Inflammatory macrophage (primary cell): ENCODE data around the gene GPR68.
"Not testable (repeated sequence)": the region's sequence is repeated elsewhere in the genome, so short reads cannot be mapped to it uniquely, and the experiment has no call there.

ENCODE experiments used
- DNase-seq, 2 donors: peaks; one replicate each; pipeline ENCODE4 v3.0.0-alpha.2; 2020 to 2022

Gene GPR68

GRCh38 chr14:91228112-91229004 lies 16.1 kb downstream of the GPR68 start:
- DNase-seq: peak; percentile 43 to 72

- no peak for DNase-seq
Measured at GRCh38 chr14:91227183-91227628, 17.3 kb downstream of the GPR68 start.

GRCh38 chr14:91226360-91226759 lies 18.1 kb downstream of the GPR68 start:
- not testable (repeated sequence) for DNase-seq

- DNase-seq: no peak
Measured at GRCh38 chr14:91225025-91225424, 19.5 kb downstream of the GPR68 start.

- DNase-seq: no peak
Measured at GRCh38 chr14:91223028-91223783, 21.3 kb downstream of the GPR68 start.

GRCh38 chr14:91221270-91221669 lies 23.2 kb downstream of the GPR68 start:
- DNase-seq: no peak

- DNase-seq: no peak
Measured at GRCh38 chr14:91220581-91221000, 23.9 kb downstream of the GPR68 start.

- DNase-seq: no peak
Measured at GRCh38 chr14:91219517-91220389, 24.8 kb downstream of the GPR68 start.

GRCh38 chr14:91218014-91218413 lies 26.5 kb downstream of the GPR68 start:
- DNase-seq: no peak

- DNase-seq: no peak
Measured at GRCh38 chr14:91216731-91217226, 27.7 kb downstream of the GPR68 start.

- no peak for DNase-seq
Measured at GRCh38 chr14:91215381-91215780, 29.1 kb downstream of the GPR68 start.

GRCh38 chr14:91214306-91214705 lies 30.2 kb downstream of the GPR68 start:
- DNase-seq: no peak

- DNase-seq: no peak
Measured at GRCh38 chr14:91211017-91211416, 33.5 kb downstream of the GPR68 start.

GRCh38 chr14:91207008-91207407 lies 37.5 kb downstream of the GPR68 start:
- DNase-seq: no peak

- peak; percentile 25 to 49 for DNase-seq
Measured at GRCh38 chr14:91205459-91205858, 39.0 kb downstream of the GPR68 start.

GRCh38 chr14:91204657-91205056 lies 39.8 kb downstream of the GPR68 start:
- DNase-seq: no peak

GRCh38 chr14:91202234-91202974 lies 42.1 kb downstream of the GPR68 start:
- DNase-seq: peak; percentile 69 to 80

- DNase-seq: not testable (repeated sequence)
Measured at GRCh38 chr14:91200802-91201201, 43.7 kb downstream of the GPR68 start.

GRCh38 chr14:91197631-91198030 lies 46.9 kb downstream of the GPR68 start:
- no peak for DNase-seq

- DNase-seq: no peak
Measured at GRCh38 chr14:91195881-91196280, 48.6 kb downstream of the GPR68 start.

- no peak for DNase-seq
Measured at GRCh38 chr14:91193069-91193468, 51.4 kb downstream of the GPR68 start.

GRCh38 chr14:91190853-91191252 lies 53.7 kb downstream of the GPR68 start:
- no peak for DNase-seq
